ENCODE measurements around the gene CXorf66.

The CXorf66 gene

DNA sequence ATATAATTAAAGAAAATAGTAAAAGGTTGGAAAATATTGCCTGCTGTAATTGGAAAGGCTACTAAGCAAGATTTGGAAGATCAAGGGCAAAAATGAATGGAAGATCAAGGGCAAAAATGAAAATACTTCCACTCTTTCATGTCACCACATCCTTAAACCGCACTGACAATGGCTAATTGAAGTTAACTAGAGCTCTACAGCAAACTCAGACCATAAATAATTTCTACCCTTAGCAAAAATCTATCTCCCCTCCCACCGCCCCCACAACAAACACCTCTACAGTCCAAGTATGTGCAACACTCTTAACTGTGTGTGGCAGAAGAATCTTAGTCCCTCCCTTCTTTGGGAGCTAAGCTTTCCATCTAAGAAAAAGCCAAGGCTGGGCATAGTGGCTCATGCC, 59.6 kb downstream of the CXorf66 start:
- DNase-seq, result no peak
- no peak for TF ChIP-seq POLR2A (IDR thresholded peaks at IDR 0.05; ENCODE audit: low read length)
- TF ChIP-seq GATA1 (IDR thresholded peaks at IDR 0.05; ENCODE audit: low read depth, low read length), result no peak

Measured in erythroblast (primary cell).